ENCODE measurements around the gene PANX2.
A peak's percentile ranks its signal among the peaks of the same experiment; 100 is the strongest.
"Not testable (repeated sequence)": the region's sequence is repeated elsewhere in the genome, so short reads cannot be mapped to it uniquely, and the experiment has no call there.

Gene PANX2

GRCh38 chr22:50147258-50148165 lies 23.0 kb upstream of the PANX2 start:
- not testable (repeated sequence) for DNase-seq (ENCODE audit: low spot score)

- no peak for DNase-seq (ENCODE audit: low spot score)
These were observed 22.4 kb upstream of the PANX2 start for GRCh38 chr22:50148166-50148500.

GRCh38 chr22:50148991-50149721 lies 21.4 kb upstream of the PANX2 start:
- DNase-seq (ENCODE audit: low spot score): peak; percentile 52

- DNase-seq (ENCODE audit: low spot score): no peak
These were observed 20.1 kb upstream of the PANX2 start for GRCh38 chr22:50150161-50151129.

- DNase-seq (ENCODE audit: low spot score): no peak
These were observed 18.7 kb upstream of the PANX2 start for GRCh38 chr22:50151571-50152537.

GRCh38 chr22:50153056-50153755 lies 17.3 kb upstream of the PANX2 start:
- DNase-seq (ENCODE audit: low spot score): no peak

- DNase-seq (ENCODE audit: low spot score): no peak
These were observed 16.8 kb upstream of the PANX2 start for GRCh38 chr22:50153756-50154140.

- DNase-seq (ENCODE audit: low spot score): no peak
These were observed 12.7 kb upstream of the PANX2 start for GRCh38 chr22:50157709-50158375.

GRCh38 chr22:50160947-50161346 lies 9.6 kb upstream of the PANX2 start:
- no peak for DNase-seq (ENCODE audit: low spot score)

- no peak for DNase-seq (ENCODE audit: low spot score)
These were observed 8.8 kb upstream of the PANX2 start for GRCh38 chr22:50161508-50162390.

- no peak for DNase-seq (ENCODE audit: low spot score)
These were observed 8.1 kb upstream of the PANX2 start for GRCh38 chr22:50162391-50162956.

GRCh38 chr22:50165436-50166123 lies 5.0 kb upstream of the PANX2 start:
- no peak for DNase-seq (ENCODE audit: low spot score)

- no peak for DNase-seq (ENCODE audit: low spot score)
These were observed 2.6 kb upstream of the PANX2 start for GRCh38 chr22:50167689-50168489.

- DNase-seq (ENCODE audit: low spot score): not testable (repeated sequence)
These were observed 1.9 kb upstream of the PANX2 start for GRCh38 chr22:50168490-50169180.

GRCh38 chr22:50169181-50169759 lies 1.3 kb upstream of the PANX2 start:
- no peak for DNase-seq (ENCODE audit: low spot score)

GRCh38 chr22:50169774-50170341 lies 673 bp upstream of the PANX2 start:
- no peak for DNase-seq (ENCODE audit: low spot score)

Data from Ammon's horn (tissue), 1 donor.